Activated CD8-positive, alpha-beta memory T cell treated with anti-CD3 and anti-CD28 coated beads for 48 hours (primary cell): ENCODE results near the gene HDAC9.
A peak's percentile ranks its signal among the peaks of the same experiment; 100 is the strongest.

ENCODE experiments used
- DNase-seq, 3 experiments: peaks; one replicate each; pipeline ENCODE4 v3.0.0-alpha.2; 2020; ENCODE audit warnings: low read depth in 2 of 3, low spot score in 2 of 3

Gene HDAC9

DNA sequence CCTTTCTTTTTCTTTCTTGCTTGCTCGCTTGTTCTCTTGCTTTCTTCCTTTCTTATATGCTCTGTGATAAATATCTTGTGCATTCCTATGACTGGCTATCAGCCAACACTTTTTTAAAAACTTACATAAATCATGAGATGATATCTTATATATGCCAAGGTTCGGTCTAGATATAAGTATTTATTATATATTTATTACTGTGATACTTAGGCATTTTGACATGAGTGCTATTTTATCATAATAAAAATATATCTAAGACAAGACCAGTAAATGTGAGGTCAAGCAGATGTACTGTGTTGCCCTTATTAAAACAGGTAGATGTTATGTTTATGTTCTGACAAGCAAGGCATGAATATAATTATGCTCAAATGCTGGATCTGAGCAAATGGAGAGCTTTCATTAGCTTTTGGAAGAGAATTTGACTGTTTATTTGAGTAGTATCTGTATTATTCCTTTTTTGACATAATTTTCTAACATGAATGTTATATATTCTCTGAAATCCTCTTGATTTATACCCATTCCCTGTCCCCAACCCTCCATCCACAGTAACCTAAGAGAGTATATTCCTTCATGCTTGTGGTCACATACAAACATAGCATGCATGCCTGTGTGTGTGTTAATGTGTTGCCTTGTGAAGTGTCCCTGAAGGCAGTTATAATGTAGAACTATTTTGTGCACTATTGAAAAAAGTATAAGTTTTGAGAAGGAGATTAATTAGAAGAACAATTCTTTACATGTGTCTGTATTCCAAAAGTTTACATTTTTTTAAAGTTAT, 158.0 kb downstream of the HDAC9 start:
- no peak for DNase-seq

DNA sequence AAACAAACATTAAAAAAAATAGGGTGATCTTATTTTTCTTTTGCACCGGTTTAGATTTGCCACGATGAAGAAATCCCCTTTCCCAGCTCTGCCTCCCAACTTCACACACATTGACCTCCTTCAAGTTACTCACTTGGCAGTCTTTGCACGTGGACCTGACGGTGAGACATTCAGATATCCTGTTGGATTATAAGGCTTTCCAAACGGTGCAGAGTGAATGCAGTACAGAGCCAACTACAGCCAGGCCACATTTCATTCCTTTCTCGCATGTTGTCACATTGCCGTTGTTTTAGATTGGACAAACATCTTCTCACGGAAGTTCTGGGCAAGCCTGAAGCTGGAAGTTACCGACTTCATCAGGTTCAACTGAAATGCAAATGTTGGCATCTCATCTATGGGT, 159.2 kb downstream of the HDAC9 start:
- no peak for DNase-seq

DNA sequence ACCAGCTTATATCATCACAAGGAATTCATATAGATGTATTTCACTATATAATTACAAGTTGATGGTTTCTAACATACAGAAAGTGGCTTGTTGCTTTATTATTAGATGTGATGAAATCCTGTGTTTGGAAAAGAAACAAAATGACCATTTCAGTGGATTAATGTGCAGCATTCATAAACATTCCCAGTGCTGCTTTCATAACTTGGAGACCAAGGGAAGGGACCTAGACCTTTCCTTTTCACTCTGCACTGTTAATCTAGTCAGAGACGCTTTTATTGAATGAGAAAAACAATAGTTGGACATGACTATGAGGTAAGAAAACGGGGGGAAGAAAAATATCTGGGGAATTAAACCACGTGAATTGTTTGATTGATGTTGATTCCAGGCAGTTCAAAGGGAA, 160.0 kb downstream of the HDAC9 start:
- no peak for DNase-seq

DNA sequence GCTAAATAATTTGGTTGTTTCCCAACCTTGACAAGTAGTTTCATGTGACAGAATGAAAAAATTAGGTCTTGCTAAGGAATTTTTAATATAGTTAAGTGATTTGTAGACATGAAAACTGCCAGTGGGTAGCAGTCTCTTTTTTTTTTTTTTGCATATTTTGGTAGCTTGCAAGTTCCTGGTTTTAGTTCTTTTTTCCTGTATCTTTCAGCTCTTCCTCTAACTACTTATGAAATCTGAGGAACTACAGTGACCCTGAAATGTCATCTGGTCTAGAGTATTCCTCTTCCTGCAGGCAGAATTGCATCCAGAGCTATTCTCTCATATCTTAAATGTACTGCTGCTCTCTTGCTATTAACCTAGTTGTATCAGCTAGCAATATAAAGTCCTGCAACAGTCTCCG, 160.4 kb downstream of the HDAC9 start:
- no peak for DNase-seq

DNA sequence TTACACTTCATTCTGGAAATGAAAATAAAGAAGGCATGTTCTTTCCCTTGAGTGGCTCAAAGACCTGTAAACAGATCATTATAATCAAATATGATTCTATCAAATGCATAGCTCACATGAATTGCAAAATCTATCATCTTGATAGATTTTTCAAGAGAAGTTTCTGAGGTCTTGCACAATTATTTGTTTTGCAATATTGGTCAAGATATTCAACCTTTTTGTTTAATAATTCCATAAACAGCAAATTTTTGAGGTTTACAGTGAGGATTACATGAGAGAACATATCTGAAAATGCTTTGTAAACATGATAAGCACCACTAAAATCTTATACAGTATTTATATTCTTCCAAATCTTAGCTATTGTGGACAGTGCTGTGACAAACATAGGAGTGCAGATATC, 160.8 kb downstream of the HDAC9 start:
- no peak for DNase-seq

DNA sequence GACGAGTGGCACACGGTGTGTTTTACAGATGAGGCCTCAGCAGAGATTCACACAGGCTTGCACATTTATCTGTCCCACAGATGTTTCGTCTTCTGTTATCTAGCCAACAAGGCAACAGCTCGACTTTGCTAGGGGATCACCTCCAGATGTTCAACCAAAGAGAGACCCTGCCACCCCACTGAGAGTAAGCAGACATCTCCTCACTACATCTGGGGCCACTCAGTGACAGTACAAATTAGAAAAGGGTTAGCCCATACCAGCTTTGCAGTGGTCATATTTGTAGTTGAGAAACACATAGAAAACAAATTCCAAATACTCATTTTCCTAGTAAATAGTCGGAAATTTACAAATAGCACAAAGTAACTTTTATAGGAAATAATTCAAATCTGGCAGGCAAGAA, 164.2 kb downstream of the HDAC9 start:
- DNase-seq, result no peak

DNA sequence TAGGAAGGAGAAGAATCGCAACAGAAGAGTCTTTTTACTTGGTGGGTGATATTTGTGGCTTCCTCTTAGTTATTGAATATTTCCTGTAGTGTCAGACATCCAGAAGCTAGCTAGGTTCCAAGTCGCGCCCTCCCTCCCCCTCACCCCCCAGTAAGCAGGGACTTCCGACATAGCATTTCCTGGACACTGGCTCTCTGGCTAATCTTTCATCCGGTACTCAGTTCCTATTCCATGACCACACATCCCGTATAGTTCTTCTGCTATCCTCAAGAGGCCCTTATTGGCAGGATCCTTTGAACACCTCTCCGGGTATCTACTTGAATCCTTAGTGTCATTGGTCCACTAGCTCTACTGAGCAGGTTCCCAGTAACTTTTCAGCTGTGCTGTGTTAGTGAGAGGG, 167.8 kb downstream of the HDAC9 start:
- no peak for DNase-seq

DNA sequence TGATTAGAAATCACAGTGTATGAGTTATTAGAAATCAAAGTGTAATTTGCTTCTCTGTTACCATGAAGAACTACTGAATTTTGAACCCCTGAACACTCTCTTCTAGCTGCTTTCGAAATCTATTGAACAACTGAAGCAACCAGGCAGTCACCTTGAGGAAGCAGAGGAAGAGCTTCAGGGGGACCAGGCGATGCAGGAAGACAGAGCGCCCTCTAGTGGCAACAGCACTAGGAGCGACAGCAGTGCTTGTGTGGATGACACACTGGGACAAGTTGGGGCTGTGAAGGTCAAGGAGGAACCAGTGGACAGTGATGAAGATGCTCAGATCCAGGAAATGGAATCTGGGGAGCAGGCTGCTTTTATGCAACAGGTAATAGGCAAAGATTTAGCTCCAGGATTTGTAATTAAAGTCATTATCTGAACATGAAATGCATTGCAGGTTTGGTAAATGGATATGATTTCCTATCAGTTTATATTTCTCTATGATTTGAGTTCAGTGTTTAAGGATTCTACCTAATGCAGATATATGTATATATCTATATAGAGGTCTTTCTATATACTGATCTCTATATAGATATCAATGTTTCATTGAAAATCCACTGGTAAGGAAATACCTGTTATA, 170.7 kb downstream of the HDAC9 start:
- DNase-seq, result peak; percentile 11 to 48 (median 24)

DNA sequence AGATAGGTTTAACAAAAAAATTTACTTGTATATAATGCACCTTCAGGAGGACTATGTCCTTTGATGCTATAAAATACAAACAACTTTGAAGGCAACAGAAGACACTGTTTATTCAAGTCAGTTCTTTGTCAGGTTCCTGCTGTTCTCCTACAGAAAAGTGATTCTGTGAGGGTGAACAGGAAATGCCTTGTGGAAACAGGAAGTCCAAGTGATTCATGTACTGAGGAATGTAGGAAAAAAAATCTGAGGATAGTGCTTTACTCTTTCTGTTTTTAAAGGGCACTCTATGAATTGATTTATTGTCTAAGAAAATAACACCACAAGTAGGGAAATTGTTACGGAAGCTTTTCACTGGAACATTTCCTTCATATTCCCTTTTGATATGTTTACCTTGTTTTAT, 171.9 kb downstream of the HDAC9 start:
- no peak for DNase-seq

DNA sequence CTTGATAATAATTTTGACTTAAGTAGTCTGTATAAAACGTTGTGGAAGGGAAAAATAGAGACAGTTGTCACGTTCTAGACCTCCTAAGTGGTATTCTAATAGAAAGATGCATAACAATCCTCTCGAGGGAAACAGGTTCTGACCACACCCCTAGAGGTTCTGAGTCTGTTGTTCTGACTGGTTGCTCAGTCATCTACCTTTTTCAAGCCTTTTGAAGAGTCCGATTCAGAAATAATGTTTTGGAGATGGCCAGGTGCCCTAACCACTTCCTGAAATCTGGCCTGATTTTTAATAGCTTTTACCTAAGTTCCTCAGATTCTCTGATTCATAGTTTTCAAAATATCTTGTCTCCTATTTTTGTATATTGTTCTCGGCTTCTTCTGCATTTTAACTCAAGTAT, 175.6 kb downstream of the HDAC9 start:
- no peak for DNase-seq

DNA sequence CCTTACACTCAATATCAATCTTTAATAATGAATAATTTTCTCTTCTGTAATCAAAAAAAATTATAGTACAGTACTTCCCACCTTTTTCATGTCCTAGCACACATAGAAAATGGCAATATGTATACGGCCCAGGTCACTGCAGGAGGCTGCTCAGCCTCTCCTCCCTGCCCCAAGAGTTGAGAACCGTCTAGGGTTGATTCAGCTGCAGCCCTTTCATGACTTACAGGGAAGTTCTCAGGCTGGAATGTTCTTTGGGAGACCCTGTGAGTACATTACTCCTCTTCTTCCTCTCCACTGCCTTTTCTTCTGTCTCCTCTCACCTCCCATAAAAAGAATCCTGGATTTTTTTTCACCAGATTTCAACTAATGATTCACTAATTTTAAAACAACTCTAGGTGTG, 180.0 kb downstream of the HDAC9 start:
- no peak for DNase-seq

DNA sequence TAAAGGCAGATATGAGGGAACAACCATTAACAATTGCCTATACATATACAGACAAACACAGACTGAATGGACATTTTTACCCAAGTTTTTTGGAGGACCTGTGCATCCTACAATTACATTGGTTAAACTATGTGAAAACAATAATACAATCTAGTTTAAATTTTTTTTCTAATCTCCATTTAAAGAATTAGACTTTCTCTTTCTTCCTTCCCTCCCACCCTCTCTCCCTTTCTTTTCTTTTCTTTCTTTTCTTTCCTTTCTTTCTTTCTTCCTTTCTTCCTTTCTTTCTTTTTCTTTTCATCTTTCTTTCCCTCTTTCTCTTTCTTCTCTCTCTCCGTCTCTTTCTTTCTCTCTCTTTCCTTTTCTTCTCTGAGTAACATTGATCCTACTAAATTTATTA, 183.7 kb downstream of the HDAC9 start:
- DNase-seq, result no peak

DNA sequence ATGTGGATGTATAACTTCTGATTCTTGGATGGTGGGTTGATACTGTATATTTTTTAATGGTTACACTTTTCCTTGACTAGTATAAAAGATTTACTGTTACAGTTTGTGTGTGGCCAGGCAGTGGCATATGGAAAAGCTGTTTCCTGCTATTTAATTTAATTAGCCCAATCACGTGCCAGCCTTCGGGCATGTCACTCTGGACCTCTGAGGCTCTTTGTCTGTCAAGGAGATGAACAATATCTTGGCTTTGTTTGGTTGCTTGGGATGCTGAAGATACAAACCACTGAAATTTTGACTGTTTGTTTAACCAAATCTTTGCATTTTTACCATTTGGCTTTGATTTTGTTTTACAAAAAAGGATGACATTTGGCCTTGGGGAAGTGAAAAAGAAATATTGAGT, 185.0 kb downstream of the HDAC9 start:
- DNase-seq, result no peak

DNA sequence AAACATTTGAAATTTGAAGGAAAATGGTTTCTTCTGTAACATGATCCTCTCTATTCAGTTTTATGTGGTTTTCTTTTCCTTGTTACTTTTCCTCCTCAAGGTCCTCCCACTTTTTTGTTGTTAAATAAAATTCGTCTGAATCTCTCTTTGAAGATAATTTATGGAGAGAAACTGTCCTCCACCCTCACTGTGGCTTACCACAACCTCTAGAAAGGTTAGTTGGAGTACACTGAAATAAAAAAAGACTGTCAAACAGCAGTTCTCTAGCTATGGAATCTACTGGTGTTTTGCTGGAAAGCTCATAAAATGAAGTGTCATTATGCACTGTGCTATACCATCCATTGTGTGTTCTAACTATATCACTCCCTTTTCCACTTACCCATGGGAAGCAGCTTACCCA, 189.4 kb downstream of the HDAC9 start:
- DNase-seq, result no peak

DNA sequence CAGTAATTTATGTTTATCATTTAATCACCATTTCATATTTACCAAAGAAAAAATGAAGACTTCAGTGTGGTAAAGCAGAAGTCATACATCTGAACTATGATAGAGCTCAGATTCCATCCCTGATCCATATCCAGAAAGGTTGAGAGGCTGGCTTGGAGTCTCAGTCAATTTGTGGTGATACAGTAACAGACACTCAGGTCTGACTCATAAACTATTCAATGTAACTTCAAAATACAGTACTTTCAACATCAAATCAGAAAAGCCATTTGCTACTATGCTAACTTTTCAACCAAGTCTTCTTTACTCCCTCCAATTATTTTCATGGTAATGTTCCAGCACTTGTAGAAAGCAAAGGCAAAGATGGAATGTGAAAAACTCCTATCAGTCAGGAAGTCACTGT, 190.4 kb downstream of the HDAC9 start:
- no peak for DNase-seq

DNA sequence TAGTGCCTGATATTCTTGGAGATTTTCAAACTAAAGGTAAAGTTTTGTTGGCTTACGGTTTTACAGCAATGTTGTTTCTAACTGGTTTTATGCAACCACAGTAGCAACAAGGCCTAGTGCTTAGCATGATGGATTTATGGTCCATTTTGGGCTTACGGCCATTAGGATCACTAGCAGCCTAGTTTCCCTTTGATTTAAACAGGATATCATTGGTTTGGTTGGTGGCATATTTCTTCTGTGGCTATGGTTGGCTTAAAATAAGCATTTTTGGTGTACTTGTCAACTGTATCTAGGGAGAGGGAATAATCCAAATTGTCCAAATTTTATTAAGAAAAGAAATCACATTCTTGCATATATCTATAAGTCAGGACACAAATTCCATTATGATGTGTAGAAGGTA, 194.0 kb downstream of the HDAC9 start:
- DNase-seq, result no peak

DNA sequence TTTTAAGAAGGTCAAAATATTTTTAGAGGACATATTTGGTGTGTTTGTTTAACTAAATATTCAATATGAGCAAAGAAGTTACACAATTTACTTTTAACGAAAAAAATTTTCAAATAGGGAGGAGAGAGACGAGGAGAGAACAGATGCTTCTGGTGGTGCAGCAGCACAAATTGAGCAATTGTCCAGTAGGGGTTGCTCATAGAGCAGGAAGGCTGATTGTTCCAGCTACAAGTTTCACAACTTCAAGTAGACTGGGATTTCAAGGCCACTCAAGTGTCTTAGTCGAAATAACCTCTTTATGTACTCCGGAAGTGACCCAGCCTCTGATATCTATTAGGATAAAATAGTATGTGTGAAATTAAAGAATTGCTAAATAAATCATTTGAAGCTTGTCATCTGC, 197.9 kb downstream of the HDAC9 start:
- no peak for DNase-seq

DNA sequence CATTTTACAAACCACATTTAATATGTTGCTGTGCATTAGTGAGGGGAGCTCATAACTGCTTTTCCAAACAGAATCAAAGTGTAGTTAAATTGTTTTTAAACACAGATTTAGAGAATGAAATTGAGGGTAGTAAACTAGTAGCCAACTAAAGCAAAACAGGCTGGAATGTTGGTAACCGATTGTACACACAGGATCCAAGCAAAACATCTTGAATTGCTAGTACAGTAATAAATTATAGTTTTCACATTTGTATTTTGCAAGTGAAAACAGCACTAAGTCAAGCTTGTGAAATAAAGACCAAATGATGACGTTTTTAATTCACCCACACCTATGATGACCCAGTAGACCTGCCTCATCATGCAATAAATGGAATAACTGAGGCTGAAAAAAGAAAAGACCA, 198.3 kb downstream of the HDAC9 start:
- DNase-seq, result no peak

DNA sequence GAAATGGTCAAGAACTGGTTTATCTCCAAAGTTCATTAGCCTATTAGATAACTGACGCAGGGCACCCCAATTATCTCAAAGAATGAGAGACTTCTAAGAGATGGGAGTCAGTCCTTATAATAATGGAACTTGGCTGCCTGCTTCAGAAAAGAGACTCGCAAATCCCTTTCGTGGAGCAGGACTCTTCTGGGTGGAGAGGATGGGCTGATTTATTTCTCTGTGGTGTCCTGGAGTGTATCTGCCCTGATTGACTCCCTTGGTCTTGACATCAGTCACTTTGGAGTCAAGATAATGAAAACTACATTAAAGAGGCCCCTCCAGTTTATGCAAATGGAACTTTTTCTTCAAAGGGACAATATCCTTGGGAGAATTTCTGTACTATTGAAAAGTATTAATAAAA, 198.9 kb downstream of the HDAC9 start:
- DNase-seq, result no peak

DNA sequence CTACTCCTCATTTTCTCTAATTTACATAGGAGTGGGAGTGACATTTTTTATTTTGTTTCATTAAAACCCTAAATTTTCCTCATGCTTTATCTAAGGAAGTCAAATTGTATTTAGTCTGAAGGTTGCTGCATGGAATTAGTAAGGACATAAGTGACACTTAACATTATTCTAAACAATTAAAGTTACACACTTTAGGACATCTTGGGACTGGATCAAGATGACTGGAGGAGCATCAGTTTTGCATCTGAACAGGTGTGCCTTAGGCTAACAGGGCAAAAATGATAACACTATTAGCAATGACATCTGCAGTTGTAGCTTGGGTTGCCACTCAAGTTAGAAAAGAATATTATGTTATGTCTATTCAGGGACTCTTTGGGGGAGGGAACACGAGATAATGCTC, 199.4 kb downstream of the HDAC9 start:
- DNase-seq, result no peak

DNA sequence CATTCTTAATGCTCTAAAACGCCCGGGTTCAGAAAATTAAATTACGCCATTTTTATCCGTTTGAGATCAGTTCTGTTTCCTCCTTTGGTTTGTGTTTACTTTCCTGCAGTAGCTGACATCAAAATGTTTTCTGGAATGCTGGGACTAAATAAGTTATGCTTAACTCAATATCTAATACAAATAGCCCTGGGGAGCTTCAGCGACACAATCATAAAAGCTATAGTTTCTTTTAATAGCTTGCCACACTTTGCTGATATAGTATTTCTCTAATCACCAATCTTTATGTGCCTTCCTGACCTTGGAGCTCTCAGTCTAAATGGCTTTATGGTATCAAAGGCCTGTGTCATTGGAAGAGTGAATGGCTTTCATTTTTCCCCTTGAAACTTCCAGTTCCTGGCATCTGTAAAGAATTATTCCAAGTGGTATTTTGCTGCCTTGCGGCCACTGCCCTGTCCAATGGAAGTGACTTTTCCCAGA, 202.7 kb downstream of the HDAC9 start:
- no peak for DNase-seq

DNA sequence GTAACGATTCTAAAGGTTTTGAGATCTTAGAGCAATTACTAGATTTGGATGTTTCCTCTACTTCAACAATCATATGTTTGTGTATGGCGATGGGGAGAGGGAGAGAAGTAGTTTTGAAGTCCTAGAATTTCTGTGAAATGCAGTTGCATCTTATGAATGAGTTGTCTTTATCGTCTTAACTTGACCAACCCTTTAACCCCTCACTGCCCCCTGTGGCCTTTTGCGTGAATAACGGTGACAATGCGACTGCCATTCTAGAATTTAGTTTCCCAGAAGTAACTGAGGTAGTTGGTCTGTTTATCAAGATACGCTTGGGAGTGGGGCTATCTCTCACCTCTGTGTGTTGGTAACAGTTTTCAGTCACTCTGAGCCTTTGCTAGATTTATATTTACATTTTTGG, 204.6 kb downstream of the HDAC9 start:
- no peak for DNase-seq
